NCI-H1417 treated with DMSO at 0.1 percent for 48 hours (cell line): Measurements from ENCODE around the gene GLRX3.
"Not testable (repeated sequence)": the region's sequence is repeated elsewhere in the genome, so short reads cannot be mapped to it uniquely, and the experiment has no call there.

Source experiments
- DNase-seq: peaks from one replicate; lab custom pipeline; 2025; lab: John Stamatoyannopoulos, UW

Gene GLRX3

GRCh38 chr10:130136226-130137089, at the start of gene GLRX3:
GLRX3 (plus strand) TSS chr10:130136391; CDS start chr10:130136421, 30 bp downstream.
- DNase-seq: no peak

- not testable (repeated sequence) for DNase-seq
Measured at GRCh38 chr10:130090565-130090964, 45.6 kb upstream of the GLRX3 start.

- DNase-seq: no peak
Measured at GRCh38 chr10:130099344-130099743, 36.8 kb upstream of the GLRX3 start.

GRCh38 chr10:130105724-130106123, 30.5 kb upstream of the GLRX3 start:
- DNase-seq: no peak

GRCh38 chr10:130108146-130108545, 28.0 kb upstream of the GLRX3 start:
- not testable (repeated sequence) for DNase-seq

- DNase-seq: no peak
Measured at GRCh38 chr10:130108934-130109604, 27.1 kb upstream of the GLRX3 start.

GRCh38 chr10:130109796-130110245, 26.4 kb upstream of the GLRX3 start:
- DNase-seq: peak; percentile 57

GRCh38 chr10:130110246-130111112, 25.7 kb upstream of the GLRX3 start, which contains the start of gene C10orf143:
C10orf143 (minus strand) TSS chr10:130110830; CDS start chr10:130110772, 58 bp downstream.
- peak; percentile 58 for DNase-seq

- DNase-seq: peak; percentile 75
Measured at GRCh38 chr10:130111113-130111851, 24.9 kb upstream of the GLRX3 start.

- DNase-seq: no peak
Measured at GRCh38 chr10:130111852-130112180, 24.4 kb upstream of the GLRX3 start.

GRCh38 chr10:130112821-130113220, 23.4 kb upstream of the GLRX3 start:
- DNase-seq: no peak

GRCh38 chr10:130116942-130117341, 19.2 kb upstream of the GLRX3 start:
- not testable (repeated sequence) for DNase-seq

GRCh38 chr10:130117535-130117934, 18.7 kb upstream of the GLRX3 start:
- DNase-seq: not testable (repeated sequence)

- no peak for DNase-seq
Measured at GRCh38 chr10:130121486-130122079, 14.6 kb upstream of the GLRX3 start.

- no peak for DNase-seq
Measured at GRCh38 chr10:130127364-130128061, 8.7 kb upstream of the GLRX3 start.

GRCh38 chr10:130128062-130128781, 8.0 kb upstream of the GLRX3 start:
- no peak for DNase-seq

- DNase-seq: no peak
Measured at GRCh38 chr10:130128922-130129321, 7.3 kb upstream of the GLRX3 start.

GRCh38 chr10:130135676-130136225, 440 bp upstream of the GLRX3 start:
- DNase-seq: no peak

- DNase-seq: no peak
Measured at GRCh38 chr10:130137090-130137448, 878 bp downstream of the GLRX3 start.
